Dendritic cell treated with granulocyte-macrophage colony-stimulating factor and Interleukin-4, amounts not matched to agents 40 ng/mL and 50 ng/mL, for 4 days (primary cell): ENCODE measurements around the gene IGLL5.
"Not testable (repeated sequence)": the region's sequence is repeated elsewhere in the genome, so short reads cannot be mapped to it uniquely, and the experiment has no call there.

Experiments used
- H3K27ac Mint-ChIP-seq: one replicate; pipeline ENCODE4 v1.8.0; 2022; ENCODE audit warnings: mild to moderate bottlenecking, mixed read lengths
- H3K27me3 Mint-ChIP-seq: one replicate; pipeline ENCODE4 v1.8.0; 2022; ENCODE audit warnings: mild to moderate bottlenecking, mixed read lengths
- H3K36me3 Mint-ChIP-seq: one replicate; pipeline ENCODE4 v1.8.0; 2022; ENCODE audit warnings: low read depth, mixed read lengths
- H3K4me1 Mint-ChIP-seq: one replicate; pipeline ENCODE4 v1.8.0; 2022; ENCODE audit warnings: low read depth, mixed read lengths
- H3K4me3 Mint-ChIP-seq: one replicate; pipeline ENCODE4 v1.8.0; 2022; ENCODE audit warnings: mild to moderate bottlenecking, moderate library complexity, mixed read lengths
- H3K9me3 Mint-ChIP-seq: one replicate; pipeline ENCODE4 v1.8.0; 2022; ENCODE audit warnings: mixed read lengths
- intact Hi-C: fragments of 100-400 bp; cut with micrococcal nuclease; formaldehyde crosslinking; loops from one replicate; pipeline ENCODE4 v1.15.0; 2022

Gene IGLL5

GRCh38 chr22:22895776-22896445 is 8.3 kb downstream of the IGLL5 start:
- no peak overlapping the region for H3K4me3 Mint-ChIP-seq
- H3K27me3 Mint-ChIP-seq = peaks cover 27% of the 10 kb centered on the region
- no peak overlapping the region for H3K27ac Mint-ChIP-seq
- H3K36me3 Mint-ChIP-seq = no peaks in the 10 kb centered on the region
- no peaks in the 10 kb centered on the region for H3K9me3 Mint-ChIP-seq
- H3K4me1 Mint-ChIP-seq = peaks cover 18% of the 10 kb centered on the region
- intact Hi-C loops = no loop called here

- Mint-ChIP-seq H3K36me3 (no peaks in the 10 kb centered on the region), H3K27me3 (peaks cover 31% of the 10 kb centered on the region), H3K9me3 (no peaks in the 10 kb centered on the region), H3K27ac (no peak overlapping the region), H3K4me1 (peaks cover 19% of the 10 kb centered on the region), H3K4me3 (no peak overlapping the region)
- intact Hi-C loops = no loop called here
These were observed 9.0 kb downstream of the IGLL5 start for GRCh38 chr22:22896601-22897000.

GRCh38 chr22:22897091-22897490 is 9.5 kb downstream of the IGLL5 start:
- no peaks in the 10 kb centered on the region for H3K9me3 Mint-ChIP-seq
- H3K27ac Mint-ChIP-seq = no peak overlapping the region
- intact Hi-C loops = no loop called here

GRCh38 chr22:22897947-22898346 is 10.3 kb downstream of the IGLL5 start:
- no peak overlapping the region for H3K27ac Mint-ChIP-seq
- no peaks in the 10 kb centered on the region for H3K9me3 Mint-ChIP-seq
- peaks cover 26% of the 10 kb centered on the region for H3K27me3 Mint-ChIP-seq
- no peaks in the 10 kb centered on the region for H3K36me3 Mint-ChIP-seq
- H3K4me3 Mint-ChIP-seq = no peak overlapping the region
- peaks cover 23% of the 10 kb centered on the region for H3K4me1 Mint-ChIP-seq
- intact Hi-C loops = no loop called here

More at GRCh38 chr22:22897091-22897490, 9.5 kb downstream of the IGLL5 start:
- H3K36me3 Mint-ChIP-seq = no peaks in the 10 kb centered on the region
- H3K4me1 Mint-ChIP-seq = peaks cover 23% of the 10 kb centered on the region
- H3K27me3 Mint-ChIP-seq = peaks cover 33% of the 10 kb centered on the region
- no peak overlapping the region for H3K4me3 Mint-ChIP-seq

DNA sequence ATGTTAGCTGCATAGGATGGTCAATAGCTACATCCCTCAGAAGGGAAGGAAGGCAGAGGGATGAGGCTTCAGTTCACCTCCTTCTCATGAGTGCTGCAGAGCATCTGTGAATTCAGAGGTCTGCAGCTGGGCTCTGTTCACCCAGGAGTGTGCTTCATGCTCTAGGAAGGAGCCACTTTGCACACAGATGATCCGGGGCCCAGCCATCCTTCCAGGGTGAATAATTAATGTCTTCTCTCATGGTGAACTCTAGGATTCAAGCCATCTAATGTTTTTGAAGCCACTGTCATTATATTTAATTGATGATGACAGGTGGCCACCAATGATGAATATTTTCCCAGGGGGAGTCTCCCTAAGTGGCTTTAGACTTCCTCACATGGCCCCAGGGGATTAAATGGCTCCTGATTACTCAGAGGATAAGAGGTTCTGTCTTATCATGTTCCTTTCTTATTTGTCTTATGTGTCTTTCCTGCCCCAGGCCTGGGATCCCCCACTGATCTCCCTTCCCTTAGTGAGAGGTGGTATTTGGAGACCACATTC is 10.9 kb downstream of the IGLL5 start:
- peaks cover 26% of the 10 kb centered on the region for H3K27me3 Mint-ChIP-seq
- H3K4me3 Mint-ChIP-seq, intact Hi-C loops, H3K27ac Mint-ChIP-seq, H3K36me3 Mint-ChIP-seq, H3K9me3 Mint-ChIP-seq: not testable (repeated sequence)
- peaks cover 28% of the 10 kb centered on the region for H3K4me1 Mint-ChIP-seq

DNA sequence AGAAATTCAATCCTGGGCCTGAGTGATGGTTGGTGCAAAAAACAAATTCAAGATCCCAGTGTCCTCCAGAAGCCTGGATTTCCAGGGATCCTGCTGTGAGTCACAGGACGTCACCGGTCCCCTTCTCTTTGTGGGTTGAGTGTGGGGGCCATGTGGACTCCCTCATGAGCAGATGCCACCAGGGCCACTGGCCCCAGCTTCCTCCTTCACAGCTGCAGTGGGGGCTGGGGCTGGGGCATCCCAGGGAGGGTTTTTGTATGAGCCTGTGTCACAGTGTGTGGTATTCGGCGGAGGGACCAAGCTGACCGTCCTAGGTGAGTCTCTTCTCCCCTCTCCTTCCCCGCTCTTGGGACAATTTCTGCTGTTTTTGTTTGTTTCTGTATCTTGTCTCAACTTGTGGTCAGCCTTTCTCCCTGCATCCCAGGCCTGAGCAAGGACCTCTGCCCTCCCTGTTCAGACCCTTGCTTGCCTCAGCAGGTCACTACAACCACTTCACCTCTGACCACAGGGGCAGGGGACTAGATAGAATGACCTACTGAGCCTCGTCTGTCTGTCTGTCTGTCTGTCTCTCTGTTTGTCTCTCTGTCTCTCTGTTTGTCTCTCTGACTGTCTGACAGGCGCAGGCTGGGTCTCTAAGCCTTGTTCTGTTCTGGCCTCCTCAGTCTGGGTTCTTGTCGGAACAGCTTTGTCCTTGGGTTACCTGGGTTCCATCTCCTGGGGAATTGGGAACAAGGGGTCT is 11.9 kb downstream of the IGLL5 start:
- H3K36me3 Mint-ChIP-seq, H3K4me3 Mint-ChIP-seq, H3K27ac Mint-ChIP-seq, intact Hi-C loops, H3K9me3 Mint-ChIP-seq: not testable (repeated sequence)
- Mint-ChIP-seq H3K27me3 (peaks cover 20% of the 10 kb centered on the region), H3K4me1 (peaks cover 37% of the 10 kb centered on the region)

- peaks cover 19% of the 10 kb centered on the region for H3K27me3 Mint-ChIP-seq
- H3K27ac Mint-ChIP-seq, H3K36me3 Mint-ChIP-seq, intact Hi-C loops, H3K9me3 Mint-ChIP-seq, H3K4me3 Mint-ChIP-seq: not testable (repeated sequence)
- H3K4me1 Mint-ChIP-seq = peaks cover 37% of the 10 kb centered on the region
These were observed 13.1 kb downstream of the IGLL5 start for GRCh38 chr22:22900527-22901205.

DNA sequence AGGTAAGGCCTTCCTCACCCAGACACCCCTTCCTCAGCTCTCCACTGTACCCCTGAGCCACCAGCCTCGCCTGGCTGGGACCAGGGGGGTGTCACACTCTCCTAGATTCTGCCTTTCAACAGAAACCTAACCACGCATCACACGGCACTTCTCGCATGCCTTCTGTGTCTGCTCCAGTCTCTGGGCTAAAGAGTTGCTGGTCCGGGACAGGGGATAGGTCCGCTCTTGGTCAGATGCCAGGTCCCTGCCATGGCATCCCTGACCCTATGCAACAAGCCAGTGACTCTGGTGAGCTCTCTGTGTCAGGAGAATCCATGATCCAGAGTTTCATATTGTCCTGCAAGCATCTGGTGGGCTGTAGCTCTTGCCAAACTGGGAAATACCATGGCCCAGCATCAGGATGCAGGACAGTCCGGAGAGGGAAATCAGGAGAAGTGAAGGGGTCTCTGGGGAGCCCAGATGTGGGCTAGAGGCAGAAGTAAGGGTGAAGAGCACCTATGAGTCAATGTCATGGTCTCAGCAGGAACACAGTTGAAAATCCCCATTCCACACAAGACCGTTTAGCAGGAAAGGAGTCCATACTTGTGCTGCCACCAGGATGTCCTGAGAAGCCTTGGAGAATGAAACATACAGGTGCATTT is 14.1 kb downstream of the IGLL5 start:
- no peak overlapping the region for H3K27ac Mint-ChIP-seq
- peaks cover 14% of the 10 kb centered on the region for H3K27me3 Mint-ChIP-seq
- H3K36me3 Mint-ChIP-seq = no peaks in the 10 kb centered on the region
- peaks cover 37% of the 10 kb centered on the region for H3K4me1 Mint-ChIP-seq
- intact Hi-C loops = no loop called here
- no peaks in the 10 kb centered on the region for H3K9me3 Mint-ChIP-seq
- H3K4me3 Mint-ChIP-seq = no peak overlapping the region

GRCh38 chr22:22902247-22903001 is 14.8 kb downstream of the IGLL5 start:
- Mint-ChIP-seq H3K27me3 (peaks cover 17% of the 10 kb centered on the region), H3K4me1 (peaks cover 37% of the 10 kb centered on the region), H3K36me3 (no peaks in the 10 kb centered on the region), H3K9me3 (no peaks in the 10 kb centered on the region), H3K27ac (peak overlapping the region; percentile 39), H3K4me3 (no peak overlapping the region)
- intact Hi-C loops = no loop called here

DNA sequence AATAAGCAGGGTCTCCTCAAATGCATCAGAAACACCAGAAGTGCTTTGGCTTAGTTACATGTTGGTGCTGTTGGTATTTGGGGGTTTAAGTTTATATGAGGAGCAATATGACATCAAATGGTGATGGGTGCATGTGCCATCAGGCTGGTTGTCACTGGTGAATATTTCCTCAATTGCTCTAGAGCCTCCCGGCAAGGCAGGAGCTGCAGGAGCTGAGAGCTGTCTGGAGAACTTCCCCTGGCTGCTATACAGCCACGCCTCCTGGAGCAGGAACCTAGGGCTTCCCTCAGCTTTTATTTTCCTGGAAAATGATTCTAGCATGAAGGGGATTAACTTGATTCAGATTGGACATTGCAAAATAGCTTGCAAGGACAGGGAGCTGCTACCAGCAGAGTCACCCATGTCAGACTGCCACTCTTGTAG is 15.8 kb downstream of the IGLL5 start:
- no peak overlapping the region for H3K4me3 Mint-ChIP-seq

DNA sequence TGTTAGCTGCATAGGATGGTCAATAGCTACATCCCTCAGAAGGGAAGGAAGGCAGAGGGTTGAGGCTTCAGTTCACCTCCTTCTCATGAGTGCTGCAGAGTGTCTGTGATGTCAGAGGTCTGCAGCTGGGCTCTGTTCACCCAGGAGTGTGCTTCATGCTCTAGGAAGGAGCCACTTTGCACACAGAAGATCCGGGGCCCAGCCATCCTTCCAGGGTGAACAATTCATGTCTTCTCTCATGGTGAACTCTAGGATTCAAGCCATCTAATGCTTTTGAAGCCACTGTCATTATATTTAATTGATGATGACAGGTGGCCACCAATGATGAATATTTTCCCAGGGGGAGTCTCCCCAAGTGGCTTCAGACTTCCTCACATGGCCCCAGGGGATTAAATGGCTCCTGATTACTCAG is 16.2 kb downstream of the IGLL5 start:
- Mint-ChIP-seq H3K4me1 (peaks cover 32% of the 10 kb centered on the region), H3K27me3 (peaks cover 16% of the 10 kb centered on the region), H3K27ac (peak overlapping the region; percentile 39)
- intact Hi-C loops, H3K9me3 Mint-ChIP-seq, H3K36me3 Mint-ChIP-seq, H3K4me3 Mint-ChIP-seq: not testable (repeated sequence)

More for the DNA sequence above, 15.8 kb downstream of the IGLL5 start:
- Mint-ChIP-seq H3K36me3 (no peaks in the 10 kb centered on the region), H3K27me3 (peaks cover 16% of the 10 kb centered on the region), H3K27ac (peak overlapping the region; percentile 39), H3K9me3 (no peaks in the 10 kb centered on the region), H3K4me1 (peaks cover 32% of the 10 kb centered on the region)
- intact Hi-C loops = no loop called here

DNA sequence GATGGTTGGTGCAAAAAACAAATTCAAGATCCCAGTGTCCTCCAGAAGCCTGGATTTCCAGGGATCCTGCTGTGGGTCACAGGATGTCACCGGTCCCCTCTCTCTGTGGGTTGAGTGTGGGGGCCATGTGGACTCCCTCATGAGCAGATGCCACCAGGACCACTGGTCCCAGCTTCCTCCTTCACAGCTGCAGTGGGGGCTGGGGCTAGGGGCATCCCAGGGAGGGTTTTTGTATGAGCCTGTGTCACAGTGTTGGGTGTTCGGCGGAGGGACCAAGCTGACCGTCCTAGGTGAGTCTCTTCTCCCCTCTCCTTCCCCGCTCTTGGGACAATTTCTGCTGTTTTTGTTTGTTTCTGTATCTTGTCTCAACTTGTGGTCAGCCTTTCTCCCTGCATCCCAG is 17.1 kb downstream of the IGLL5 start:
- intact Hi-C loops, H3K4me3 Mint-ChIP-seq: not testable (repeated sequence)
- peaks cover 28% of the 10 kb centered on the region for H3K4me1 Mint-ChIP-seq

DNA sequence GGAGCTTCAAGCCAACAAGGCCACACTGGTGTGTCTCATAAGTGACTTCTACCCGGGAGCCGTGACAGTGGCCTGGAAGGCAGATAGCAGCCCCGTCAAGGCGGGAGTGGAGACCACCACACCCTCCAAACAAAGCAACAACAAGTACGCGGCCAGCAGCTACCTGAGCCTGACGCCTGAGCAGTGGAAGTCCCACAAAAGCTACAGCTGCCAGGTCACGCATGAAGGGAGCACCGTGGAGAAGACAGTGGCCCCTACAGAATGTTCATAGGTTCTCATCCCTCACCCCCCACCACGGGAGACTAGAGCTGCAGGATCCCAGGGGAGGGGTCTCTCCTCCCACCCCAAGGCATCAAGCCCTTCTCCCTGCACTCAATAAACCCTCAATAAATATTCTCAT is 18.8 kb downstream of the IGLL5 start:
- H3K27ac Mint-ChIP-seq, H3K36me3 Mint-ChIP-seq, H3K9me3 Mint-ChIP-seq, intact Hi-C loops, H3K4me3 Mint-ChIP-seq: not testable (repeated sequence)
- Mint-ChIP-seq H3K27me3 (peaks cover 16% of the 10 kb centered on the region), H3K4me1 (peaks cover 27% of the 10 kb centered on the region)

More for the DNA sequence above, 17.1 kb downstream of the IGLL5 start:
- H3K27me3 Mint-ChIP-seq = peaks cover 16% of the 10 kb centered on the region
- not testable (repeated sequence) for H3K36me3 Mint-ChIP-seq, H3K9me3 Mint-ChIP-seq
- peak overlapping the region; percentile 37 for H3K27ac Mint-ChIP-seq
